ENCODE data around the gene MUC20. TPM values are rescaled to one million over a fixed set of nuclear protein-coding genes. Genes with fewer than 3 reads are reported as not detected.

Gene MUC20
- total RNA-seq, 1 experiment from 2014 or later = not detected

GRCh38 chr3:195746751-195747150 lies 26.0 kb downstream of the MUC20 start:
- Histone ChIP-seq H3T11ph (ENCODE audit: low read length) (no peak overlapping the region), H3K27ac (ENCODE audit: insufficient read length, low read depth, low read length) (no peak overlapping the region), H4K20me1 (ENCODE audit: control insufficient read depth, insufficient read depth, insufficient read length) (no peaks in the 10 kb centered on the region), H2BK5ac (ENCODE audit: insufficient read length, low read length) (no peak overlapping the region), H3K23me2 (ENCODE audit: insufficient read length, low read depth, low read length, poor library complexity, severe bottlenecking) (no peaks in the 10 kb centered on the region), H4K8ac (replicated peaks; ENCODE audit: insufficient read length, low read depth, low read length) (no peak overlapping the region), H3K27me3 (ENCODE audit: insufficient read depth, low read length) (peaks cover 9% of the 10 kb centered on the region; the same call in 1 of the 2 replicates), H4K91ac (ENCODE audit: insufficient read length, low read depth, low read length) (no peak overlapping the region), H2BK12ac (ENCODE audit: insufficient read length, low read depth, low read length) (no peak overlapping the region), H4K5ac (ENCODE audit: insufficient read length, low read depth, low read length) (no peak overlapping the region), H3K18ac (ENCODE audit: insufficient read length, low read depth, low read length) (no peak overlapping the region), H2BK15ac (ENCODE audit: low read depth, low read length) (no peak overlapping the region), H3K9me3 (ENCODE audit: control insufficient read depth, low read depth, low read length) (no peaks in the 10 kb centered on the region), H3K4me2 (ENCODE audit: insufficient read depth, insufficient read length, low read length) (no peak overlapping the region), H2AK5ac (ENCODE audit: insufficient read length, low read length) (no peak overlapping the region), H3K14ac (ENCODE audit: insufficient read depth, low read length) (no peak overlapping the region), H3K4ac (ENCODE audit: low read depth, low read length) (no peak overlapping the region), H3K4me1 (ENCODE audit: insufficient read depth, low read length) (no peaks in the 10 kb centered on the region), H3K9ac (ENCODE audit: extremely low read depth, insufficient read length, low read length) (no peak overlapping the region), H3K56ac (ENCODE audit: insufficient read length, low read depth, low read length) (no peak overlapping the region), H2BK120ac (ENCODE audit: low read depth, low read length, poor library complexity, severe bottlenecking) (no peak overlapping the region), H2AFZ (ENCODE audit: low read length) (no peak overlapping the region), H2BK20ac (ENCODE audit: low read depth, low read length, poor library complexity, severe bottlenecking) (no peak overlapping the region), H3K79me2 (ENCODE audit: insufficient read depth, low read length) (no peaks in the 10 kb centered on the region), H3K23ac (ENCODE audit: insufficient read length, low read depth, low read length) (no peak overlapping the region), H3K79me1 (ENCODE audit: insufficient read depth, low read depth, low read length, poor library complexity, severe bottlenecking) (no peaks in the 10 kb centered on the region)
- no peak for DNase-seq
- Mint-ChIP-seq H3K4me1 (no peaks in the 10 kb centered on the region; a peak in 1 of 4 replicates), H3K27ac (no peak overlapping the region), H3K4me3 (0 out of 5 replicates have a peak overlapping the region, but pooled peaks of 1 of the 2 experiments have one; percentile 27), H3K9me3 (peaks cover 5 to 6% of the 10 kb centered on the region in 2 experiments; a peak in 4 of 5 replicates), H3K27me3 (ENCODE audit: low read depth) (peaks cover 66% of the 10 kb centered on the region), H3K36me3 (ENCODE audit: insufficient read depth in 1 of 3, low read depth in 3 of 3) (peaks cover 0 to 6% (median 0%) of the 10 kb centered on the region in 3 experiments; a peak in 4 of 7 replicates)
- no CpG with 5 or more reads among the region's 9 CpGs for WGBS (ENCODE audit: extremely low coverage, insufficient read length, low lambda C conversion rate)
- no peak for TF ChIP-seq CTCF (conservative IDR thresholded peaks at IDR 0.05)

All from H9 (cell line).